K562 (cell line): ENCODE measurements around the gene PTK7. TPM values are rescaled to one million over a fixed set of nuclear protein-coding genes. Genes with fewer than 3 reads are reported as not detected.

Experiments used
- ATF1 ChIP-seq, 2 experiments: fragments of 450-650 bp in 1 of 2; IDR thresholded peaks; 2 replicates each; pipeline ENCODE4 v1.6.1; 2016; ENCODE audit warnings: missing compliant biosample characterization in 1 of 2, missing genetic modification characterization in 1 of 2
- CREB5 ChIP-seq: fragments of 250-450 bp; sonication (Bioruptor Pico); IDR thresholded peaks from 2 replicates; pipeline ENCODE4 v1.5.0; 2020; ENCODE audit warnings: mild to moderate bottlenecking
- ERF ChIP-seq: fragments of 450-650 bp; formaldehyde crosslinking; IDR thresholded peaks from 2 replicates; pipeline ENCODE4 v1.4.0; 2020; ENCODE audit warnings: mild to moderate bottlenecking, mixed read lengths
- FOXK2 ChIP-seq, 2 experiments: fragments of 450-650 bp; IDR thresholded peaks in 1 of 2; conservative IDR thresholded peaks in 1 of 2; 2 replicates each; pipeline ENCODE4 v1.6.1; 2016; ENCODE audit warnings: low read depth in 2 of 2, mild to moderate bottlenecking in 1 of 2
- GMEB1 ChIP-seq: fragments of 250-450 bp; sonication (Bioruptor Pico); IDR thresholded peaks from 2 replicates; pipeline ENCODE4 v1.4.0; 2020; ENCODE audit warnings: mild to moderate bottlenecking
- LEF1 ChIP-seq: fragments of 450-650 bp; IDR thresholded peaks from 2 replicates; pipeline ENCODE4 v1.6.1; 2016; ENCODE audit warnings: mild to moderate bottlenecking
- MYC ChIP-seq, 2 experiments: fragments of 250-450 bp in 1 of 2; sonication (Bioruptor Pico) in 1 of 2; IDR thresholded peaks; 2 replicates each; pipeline versions ENCODE4 v1.5.1 to v1.6.1; 2012 to 2021; ENCODE audit warnings: low read depth in 2 of 2, borderline replicate concordance in 1 of 2, improper control_type of control experiment in 1 of 2, low read length in 1 of 2, mild to moderate bottlenecking in 1 of 2, moderate library complexity in 1 of 2
- NFXL1 ChIP-seq: fragments of 450-650 bp; formaldehyde crosslinking; IDR thresholded peaks from 2 replicates; pipeline ENCODE4 v1.4.0; 2021; ENCODE audit warnings: mild to moderate bottlenecking
- NRF1 ChIP-seq, 2 experiments: fragments of 450-650 bp; IDR thresholded peaks in 1 of 2; conservative IDR thresholded peaks in 1 of 2; 2 replicates each; pipeline ENCODE4 v1.6.1; 2014; ENCODE audit warnings: mild to moderate bottlenecking in 2 of 2
- PYGO2 ChIP-seq: fragments of 450-650 bp; IDR thresholded peaks from 2 replicates; pipeline ENCODE4 v1.6.1; 2016; ENCODE audit warnings: mild to moderate bottlenecking, missing genetic modification characterization, moderate library complexity, missing compliant biosample characterization
- SIN3B ChIP-seq: fragments of 450-650 bp; IDR thresholded peaks from 2 replicates; pipeline ENCODE4 v1.6.1; 2017; ENCODE audit warnings: low read depth, mild to moderate bottlenecking, moderate library complexity
- SMAD3 ChIP-seq: fragments of 450-650 bp; formaldehyde crosslinking; conservative IDR thresholded peaks from 2 replicates; pipeline ENCODE4 v1.4.0; 2020; ENCODE audit warnings: mild to moderate bottlenecking
- TRIM25 ChIP-seq: fragments of 450-650 bp; IDR thresholded peaks from 2 replicates; pipeline ENCODE4 v1.7.0; 2016; ENCODE audit warnings: borderline replicate concordance
- polyA plus RNA-seq, 8 experiments: library from polyadenylated mRNA; depleted of rRNA in 4 of 8; stranded (reverse) in 5 of 8; unstranded in 3 of 8; fragments of >200 nt; fragmentation: Nextera tagmentation in 2 of 8; fragmentation: Illumina TruSeq in 1 of 8; extraction: Ambion mirVana in 2 of 8; extraction: Trizol in 1 of 8; gene quantifications; 2 replicates each; pipeline versions ENCODE4 v1.2.1 to v1.2.3, GENCODE V29; 2011 to 2014; ENCODE audit warnings: inconsistent platforms in 1 of 8, missing spikeins in 1 of 8
- total RNA-seq, 7 experiments: library from RNA; depleted of rRNA in 6 of 7; stranded (reverse); fragments of >200 nt in 6 of 7; fragmentation: Illumina TruSeq in 2 of 7; extraction: Trizol in 2 of 7; gene quantifications; 2 replicates each; pipeline versions ENCODE4 v1.2.1 to v1.2.3, GENCODE V29; 2011 to 2021; ENCODE audit warnings: low replicate concordance in 1 of 7
- TF ChIP-seq, protein P1 (sequence below), 2 experiments: fragments of 200-800 bp in 1 of 2; sonication (Bioruptor generic) in 1 of 2; sonication (generic) in 1 of 2; formaldehyde crosslinking in 1 of 2; IDR thresholded peaks in 1 of 2; conservative IDR thresholded peaks in 1 of 2; 2 replicates each; pipeline versions ENCODE4 v1.5.0 to v1.6.1; 2016 to 2020; ENCODE audit warnings: missing compliant biosample characterization in 1 of 2, missing genetic modification characterization in 1 of 2, missing genetic modification reagents in 1 of 2

Gene PTK7
- total and polyA plus RNA-seq, 9 of the 15 experiments (the other 6 are each of a cell fraction or from before 2014, with no cell fraction given): 0.20 to 6.8 (median 4.2) TPM

- no peak for TF ChIP-seq SMAD3
- TF ChIP-seq PYGO2 (tag): no peak
- TF ChIP-seq, protein P1, sequence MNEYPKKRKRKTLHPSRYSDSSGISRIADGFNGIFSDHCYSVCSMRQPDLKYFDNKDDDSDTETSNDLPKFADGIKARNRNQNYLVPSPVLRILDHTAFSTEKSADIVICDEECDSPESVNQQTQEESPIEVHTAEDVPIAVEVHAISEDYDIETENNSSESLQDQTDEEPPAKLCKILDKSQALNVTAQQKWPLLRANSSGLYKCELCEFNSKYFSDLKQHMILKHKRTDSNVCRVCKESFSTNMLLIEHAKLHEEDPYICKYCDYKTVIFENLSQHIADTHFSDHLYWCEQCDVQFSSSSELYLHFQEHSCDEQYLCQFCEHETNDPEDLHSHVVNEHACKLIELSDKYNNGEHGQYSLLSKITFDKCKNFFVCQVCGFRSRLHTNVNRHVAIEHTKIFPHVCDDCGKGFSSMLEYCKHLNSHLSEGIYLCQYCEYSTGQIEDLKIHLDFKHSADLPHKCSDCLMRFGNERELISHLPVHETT (CRISPR knock-in tag; conservative IDR thresholded peaks at IDR 0.05 in 1 of 2, IDR thresholded peaks at IDR 0.05 in 1 of 2): peak in 1 of 2 experiments; percentile 73; a peak in 2 of 4 replicates
- peak; percentile 46; the same call in 1 of the 2 replicates for TF ChIP-seq LEF1
- TF ChIP-seq NRF1 (conservative IDR thresholded peaks at IDR 0.05 in 1 of 2, IDR thresholded peaks at IDR 0.05 in 1 of 2): no peak
- no peak for TF ChIP-seq MYC (IDR thresholded peaks at IDR 0.05; ENCODE audit: low read depth, low read length)
- no peak for TF ChIP-seq MYC (CRISPR knock-in tag; IDR thresholded peaks at IDR 0.05; ENCODE audit: borderline replicate concordance, low read depth)
- TF ChIP-seq NFXL1 (CRISPR knock-in tag): no peak
- no peak for TF ChIP-seq GMEB1
- 0 out of 2 replicates have a peak, but pooled peaks have one; percentile 31 for TF ChIP-seq ERF (CRISPR knock-in tag)
- no peak for TF ChIP-seq TRIM25
- no peak for TF ChIP-seq ATF1 (CRISPR knock-in tag; IDR thresholded peaks at IDR 0.05)
- peak; percentile 9; the same call in 1 of the 2 replicates for TF ChIP-seq ATF1 (tag; IDR thresholded peaks at IDR 0.05)
- peak in 1 of 2 experiments; percentile 41; a peak in 1 of 4 replicates for TF ChIP-seq FOXK2 (conservative IDR thresholded peaks at IDR 0.05 in 1 of 2, IDR thresholded peaks at IDR 0.05 in 1 of 2; ENCODE audit: low read depth in 2 of 2)
- TF ChIP-seq SIN3B: no peak
- TF ChIP-seq CREB5 (CRISPR knock-in tag): no peak
Measured at GRCh38 chr6:43115365-43115764, 39.3 kb downstream of the PTK7 start (continued).
